ENCODE data around the gene BEGAIN. TPM values are rescaled to one million over a fixed set of nuclear protein-coding genes. Genes with fewer than 3 reads are reported as not detected.

The BEGAIN gene
- total RNA-seq, 1 donor from 2014 or later: 7.0 TPM

- no peak for DNase-seq
- peaks cover 7% of the 10 kb centered on the region for H3K27me3 Mint-ChIP-seq (ENCODE audit: unreplicated experiment)
- H3K36me3 Mint-ChIP-seq (ENCODE audit: unreplicated experiment): peaks cover 11% of the 10 kb centered on the region
- H3K27ac Mint-ChIP-seq (ENCODE audit: unreplicated experiment): no peak overlapping the region
- no peak overlapping the region for H3K4me3 Mint-ChIP-seq (ENCODE audit: unreplicated experiment)
- H3K9me3 Mint-ChIP-seq (ENCODE audit: unreplicated experiment): peaks cover 2% of the 10 kb centered on the region
- TF ChIP-seq CTCF (IDR thresholded peaks at IDR 0.05; ENCODE audit: partially characterized antibody, unreplicated experiment): no peak
- H3K4me1 Mint-ChIP-seq (ENCODE audit: low read depth, unreplicated experiment): no peaks in the 10 kb centered on the region
These were observed 42.5 kb upstream of the BEGAIN start for GRCh38 chr14:100629696-100630095.

GRCh38 chr14:100629098-100629497, 41.9 kb upstream of the BEGAIN start:
- Mint-ChIP-seq H3K4me1 (ENCODE audit: low read depth, unreplicated experiment) (no peaks in the 10 kb centered on the region), H3K4me3 (ENCODE audit: unreplicated experiment) (no peak overlapping the region), H3K27me3 (ENCODE audit: unreplicated experiment) (peaks cover 7% of the 10 kb centered on the region), H3K9me3 (ENCODE audit: unreplicated experiment) (peaks cover 2% of the 10 kb centered on the region), H3K27ac (ENCODE audit: unreplicated experiment) (no peak overlapping the region), H3K36me3 (ENCODE audit: unreplicated experiment) (peaks cover 11% of the 10 kb centered on the region)
- TF ChIP-seq CTCF (IDR thresholded peaks at IDR 0.05; ENCODE audit: partially characterized antibody, unreplicated experiment): no peak
- DNase-seq: no peak

GRCh38 chr14:100628225-100628624, 41.0 kb upstream of the BEGAIN start:
- Mint-ChIP-seq H3K9me3 (ENCODE audit: unreplicated experiment) (peaks cover 2% of the 10 kb centered on the region), H3K36me3 (ENCODE audit: unreplicated experiment) (peaks cover 11% of the 10 kb centered on the region), H3K27me3 (ENCODE audit: unreplicated experiment) (peaks cover 9% of the 10 kb centered on the region), H3K4me3 (ENCODE audit: unreplicated experiment) (no peak overlapping the region), H3K4me1 (ENCODE audit: low read depth, unreplicated experiment) (no peaks in the 10 kb centered on the region), H3K27ac (ENCODE audit: unreplicated experiment) (no peak overlapping the region)
- DNase-seq: no peak
- no peak for TF ChIP-seq CTCF (IDR thresholded peaks at IDR 0.05; ENCODE audit: partially characterized antibody, unreplicated experiment)

- Mint-ChIP-seq H3K27me3 (ENCODE audit: unreplicated experiment) (peaks cover 12% of the 10 kb centered on the region), H3K4me3 (ENCODE audit: unreplicated experiment) (no peak overlapping the region), H3K4me1 (ENCODE audit: low read depth, unreplicated experiment) (peaks cover 2% of the 10 kb centered on the region)
These were observed 39.4 kb upstream of the BEGAIN start for GRCh38 chr14:100626614-100627013.

GRCh38 chr14:100623961-100624360, 36.7 kb upstream of the BEGAIN start:
- no peak overlapping the region for H3K27ac Mint-ChIP-seq (ENCODE audit: unreplicated experiment)
- H3K36me3 Mint-ChIP-seq (ENCODE audit: unreplicated experiment): peaks cover 7% of the 10 kb centered on the region
- H3K4me3 Mint-ChIP-seq (ENCODE audit: unreplicated experiment): no peak overlapping the region
- DNase-seq: no peak
- peaks cover 11% of the 10 kb centered on the region for H3K4me1 Mint-ChIP-seq (ENCODE audit: low read depth, unreplicated experiment)
- peaks cover 6% of the 10 kb centered on the region for H3K9me3 Mint-ChIP-seq (ENCODE audit: unreplicated experiment)
- TF ChIP-seq CTCF (IDR thresholded peaks at IDR 0.05; ENCODE audit: partially characterized antibody, unreplicated experiment): no peak
- H3K27me3 Mint-ChIP-seq (ENCODE audit: unreplicated experiment): peaks cover 10% of the 10 kb centered on the region

More at GRCh38 chr14:100626614-100627013, 39.4 kb upstream of the BEGAIN start:
- Mint-ChIP-seq H3K9me3 (ENCODE audit: unreplicated experiment) (peaks cover 2% of the 10 kb centered on the region), H3K27ac (ENCODE audit: unreplicated experiment) (no peak overlapping the region), H3K36me3 (ENCODE audit: unreplicated experiment) (peaks cover 11% of the 10 kb centered on the region)
- no peak for DNase-seq
- TF ChIP-seq CTCF (IDR thresholded peaks at IDR 0.05; ENCODE audit: partially characterized antibody, unreplicated experiment): no peak
